HG03103 (cell line): ENCODE measurements around the gene COPA.

Experiments used
- ATAC-seq: cut with Tn5 transposase; IDR thresholded peaks from one replicate; pipeline ENCODE4 v1.9.1; 2021; ENCODE audit warnings: low read depth; ENCODE audit not compliant: unreplicated experiment

COPA gene

DNA sequence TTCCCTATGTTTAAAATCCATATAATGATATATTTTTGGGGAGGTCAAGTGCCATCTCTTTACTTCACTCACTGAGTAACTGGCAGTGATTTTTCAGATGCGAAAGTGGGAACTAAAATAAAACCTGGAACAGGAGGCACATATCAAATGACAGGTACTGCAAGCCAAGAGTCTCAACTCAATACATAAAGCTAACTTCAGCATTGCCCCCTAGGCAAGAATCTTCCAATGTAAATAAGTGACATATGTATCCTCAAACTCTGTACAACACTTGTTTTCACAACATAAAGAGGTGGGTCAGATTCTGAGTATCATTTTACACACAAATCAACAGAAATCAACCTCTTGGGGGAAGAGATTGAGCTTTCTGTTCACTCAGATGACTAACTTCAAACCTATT is 98.8 kb downstream of the COPA start:
- ATAC-seq, result no peak

DNA sequence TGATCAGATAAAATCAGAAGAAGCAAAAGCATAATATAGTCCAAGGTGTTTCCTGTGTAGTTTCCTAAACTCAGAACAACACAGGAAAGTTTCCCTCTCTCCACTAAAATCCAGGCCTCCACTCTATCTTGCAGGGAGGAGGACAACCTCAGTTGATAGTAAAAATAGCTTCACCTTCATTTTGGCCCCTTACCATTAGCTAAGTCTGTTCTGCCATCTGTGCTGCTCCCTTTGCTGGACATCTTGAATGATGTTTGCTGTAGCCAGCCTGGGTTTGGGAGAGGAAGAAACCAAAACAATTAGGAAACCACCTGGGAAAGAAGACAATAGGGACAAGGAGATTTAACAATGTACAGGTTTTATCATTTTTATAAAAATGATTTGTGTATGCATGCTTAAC is 99.3 kb downstream of the COPA start:
- no peak for ATAC-seq

DNA sequence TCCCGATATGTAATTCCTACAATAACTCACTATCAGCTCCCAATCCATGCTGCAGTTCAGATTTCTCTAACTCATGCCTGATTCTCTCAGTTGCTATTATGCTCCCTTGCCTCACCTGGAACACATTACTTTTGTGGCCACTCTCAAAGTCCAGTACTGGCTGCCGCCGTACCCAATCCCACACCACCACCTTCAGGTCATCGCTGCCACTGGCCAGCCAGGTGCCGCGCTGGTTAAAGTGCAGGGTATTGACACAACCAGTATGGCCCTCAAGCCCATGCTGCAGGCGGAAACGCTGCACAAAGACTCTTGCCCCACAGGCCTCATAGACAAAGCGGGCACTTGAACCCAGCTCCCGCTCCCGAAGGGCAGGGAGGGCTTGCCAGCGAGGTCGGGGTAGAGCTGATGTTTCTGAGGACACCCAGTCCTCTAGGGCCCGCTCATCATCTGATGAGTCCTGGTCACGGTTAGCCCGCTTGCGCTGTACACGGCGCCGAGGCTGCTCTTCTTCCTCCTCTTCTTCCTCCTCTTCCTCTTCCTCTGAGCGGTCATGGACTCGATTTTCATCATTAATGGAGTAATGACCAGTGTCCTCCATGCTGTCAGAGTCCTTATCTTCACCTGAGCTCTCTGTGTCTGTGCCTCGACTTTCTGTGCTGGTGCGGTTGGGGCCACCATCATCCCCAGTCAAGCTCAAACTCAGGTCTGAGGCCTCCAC is 103.3 kb downstream of the COPA start:
- no peak for ATAC-seq
